ENCODE data around the gene RPTOR. TPM values are rescaled to one million over a fixed set of nuclear protein-coding genes. Genes with fewer than 3 reads are reported as not detected.

Gene RPTOR
- polyA plus RNA-seq, 1 donor from 2014 or later = 8.0 TPM

GRCh38 chr17:80822700-80823410 lies 278.2 kb downstream of the RPTOR start:
- no peak overlapping the region for H3K4me3 ChIP-seq (ENCODE audit: low read length)
- no peaks in the 10 kb centered on the region for H3K27me3 ChIP-seq (ENCODE audit: insufficient read depth, low read depth, low read length)
- H3K4me2 ChIP-seq (ENCODE audit: low read length) = no peak overlapping the region
- H3K9me3 ChIP-seq (ENCODE audit: low read length) = no peaks in the 10 kb centered on the region
- no peak overlapping the region for H3K9ac ChIP-seq (ENCODE audit: low read length)
- no peaks in the 10 kb centered on the region for H3K79me2 ChIP-seq (replicated peaks; ENCODE audit: insufficient read depth, low read length)
- no peak overlapping the region for H3K27ac ChIP-seq (ENCODE audit: low read length)
- H3K9me2 ChIP-seq (ENCODE audit: insufficient read depth, low read length) = no peaks in the 10 kb centered on the region
- TF ChIP-seq POLR2AphosphoS5 (IDR thresholded peaks at IDR 0.05) = no peak
- no peak for TF ChIP-seq TAF1 (IDR thresholded peaks at IDR 0.05; ENCODE audit: low read depth)
- TF ChIP-seq CTCF (IDR thresholded peaks at IDR 0.05; ENCODE audit: poor library complexity, severe bottlenecking) = no peak
- TF ChIP-seq EZH2 (IDR thresholded peaks at IDR 0.05; ENCODE audit: borderline replicate concordance, insufficient read depth, low read length, poor library complexity, severe bottlenecking) = no peak
- no peak for TF ChIP-seq EP300 (conservative IDR thresholded peaks at IDR 0.05; ENCODE audit: poor library complexity, severe bottlenecking)
- TF ChIP-seq SMC3 (conservative IDR thresholded peaks at IDR 0.05; ENCODE audit: poor library complexity) = no peak
- TF ChIP-seq, protein P1, sequence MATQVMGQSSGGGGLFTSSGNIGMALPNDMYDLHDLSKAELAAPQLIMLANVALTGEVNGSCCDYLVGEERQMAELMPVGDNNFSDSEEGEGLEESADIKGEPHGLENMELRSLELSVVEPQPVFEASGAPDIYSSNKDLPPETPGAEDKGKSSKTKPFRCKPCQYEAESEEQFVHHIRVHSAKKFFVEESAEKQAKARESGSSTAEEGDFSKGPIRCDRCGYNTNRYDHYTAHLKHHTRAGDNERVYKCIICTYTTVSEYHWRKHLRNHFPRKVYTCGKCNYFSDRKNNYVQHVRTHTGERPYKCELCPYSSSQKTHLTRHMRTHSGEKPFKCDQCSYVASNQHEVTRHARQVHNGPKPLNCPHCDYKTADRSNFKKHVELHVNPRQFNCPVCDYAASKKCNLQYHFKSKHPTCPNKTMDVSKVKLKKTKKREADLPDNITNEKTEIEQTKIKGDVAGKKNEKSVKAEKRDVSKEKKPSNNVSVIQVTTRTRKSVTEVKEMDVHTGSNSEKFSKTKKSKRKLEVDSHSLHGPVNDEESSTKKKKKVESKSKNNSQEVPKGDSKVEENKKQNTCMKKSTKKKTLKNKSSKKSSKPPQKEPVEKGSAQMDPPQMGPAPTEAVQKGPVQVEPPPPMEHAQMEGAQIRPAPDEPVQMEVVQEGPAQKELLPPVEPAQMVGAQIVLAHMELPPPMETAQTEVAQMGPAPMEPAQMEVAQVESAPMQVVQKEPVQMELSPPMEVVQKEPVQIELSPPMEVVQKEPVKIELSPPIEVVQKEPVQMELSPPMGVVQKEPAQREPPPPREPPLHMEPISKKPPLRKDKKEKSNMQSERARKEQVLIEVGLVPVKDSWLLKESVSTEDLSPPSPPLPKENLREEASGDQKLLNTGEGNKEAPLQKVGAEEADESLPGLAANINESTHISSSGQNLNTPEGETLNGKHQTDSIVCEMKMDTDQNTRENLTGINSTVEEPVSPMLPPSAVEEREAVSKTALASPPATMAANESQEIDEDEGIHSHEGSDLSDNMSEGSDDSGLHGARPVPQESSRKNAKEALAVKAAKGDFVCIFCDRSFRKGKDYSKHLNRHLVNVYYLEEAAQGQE (IDR thresholded peaks at IDR 0.05; ENCODE audit: borderline replicate concordance) = no peak
- no peak for TF ChIP-seq RAD21 (conservative IDR thresholded peaks at IDR 0.05)
- no peak for TF ChIP-seq MXI1 (conservative IDR thresholded peaks at IDR 0.05; ENCODE audit: poor library complexity, severe bottlenecking)
- no peaks in the 10 kb centered on the region for H4K20me1 ChIP-seq (ENCODE audit: insufficient read depth)
- no peak overlapping the region for H2AFZ ChIP-seq (ENCODE audit: low read depth, low read length)
- no peaks in the 10 kb centered on the region for H3K36me3 ChIP-seq (ENCODE audit: insufficient read depth, low read length)
- no peaks in the 10 kb centered on the region for H3F3A ChIP-seq (ENCODE audit: insufficient read depth, low read length, poor library complexity, severe bottlenecking)

DNA sequence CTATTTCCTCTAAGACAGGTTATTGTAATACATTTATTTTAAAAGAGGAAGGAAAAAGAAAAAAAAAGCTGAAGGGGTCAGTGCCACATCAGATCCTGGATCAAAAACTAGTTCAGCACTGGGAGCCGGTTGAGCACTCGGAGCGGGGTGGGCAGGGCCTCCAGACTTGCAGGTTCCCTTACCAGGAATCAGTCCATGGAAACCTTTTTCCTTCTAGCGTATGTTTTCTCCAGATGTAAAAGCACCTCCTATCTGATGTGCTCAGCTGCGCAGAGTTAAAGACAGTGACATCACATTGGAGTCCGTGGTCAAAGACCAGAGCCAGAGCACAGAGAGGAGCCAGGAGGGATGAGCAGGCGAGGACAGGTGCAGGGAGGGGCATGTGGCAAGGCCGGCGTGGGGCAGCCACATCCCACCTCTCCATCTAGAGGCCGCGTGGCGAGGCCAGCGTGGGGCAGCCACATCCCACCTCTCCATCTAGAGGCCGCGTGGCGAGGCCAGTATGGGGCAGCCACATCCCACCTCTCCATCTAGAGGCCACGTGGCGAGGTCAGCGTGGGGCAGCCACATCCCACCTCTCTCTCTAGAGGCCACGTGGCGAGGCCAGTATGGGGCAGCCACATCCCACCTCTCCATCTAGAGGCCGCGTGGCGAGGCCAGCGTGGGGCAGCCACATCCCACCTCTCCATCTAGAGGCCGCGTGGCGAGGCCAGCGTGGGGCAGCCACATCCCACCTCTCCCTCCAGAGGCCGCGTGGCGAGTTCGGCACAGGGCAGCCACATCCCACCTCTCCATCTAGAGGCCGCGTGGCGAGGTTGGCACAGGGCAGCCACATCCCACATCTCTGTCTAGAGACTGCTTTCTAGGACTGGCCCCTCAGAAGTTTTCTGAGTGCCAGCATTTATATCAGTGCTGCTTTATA lies 280.2 kb downstream of the RPTOR start:
- no peak overlapping the region for H3K9ac ChIP-seq (ENCODE audit: low read length)
- H3K4me2 ChIP-seq (ENCODE audit: low read length) = no peak overlapping the region
- H3K27ac ChIP-seq (ENCODE audit: low read length) = no peak overlapping the region
- H3F3A ChIP-seq (ENCODE audit: insufficient read depth, low read length, poor library complexity, severe bottlenecking) = no peaks in the 10 kb centered on the region
- no peaks in the 10 kb centered on the region for H3K9me2 ChIP-seq (ENCODE audit: insufficient read depth, low read length)
- no peak for TF ChIP-seq SMC3 (conservative IDR thresholded peaks at IDR 0.05; ENCODE audit: poor library complexity)
- TF ChIP-seq MXI1 (conservative IDR thresholded peaks at IDR 0.05; ENCODE audit: poor library complexity, severe bottlenecking) = no peak
- TF ChIP-seq, protein P1 (IDR thresholded peaks at IDR 0.05; ENCODE audit: borderline replicate concordance) = no peak
- no peak for TF ChIP-seq TAF1 (IDR thresholded peaks at IDR 0.05; ENCODE audit: low read depth)
- TF ChIP-seq CTCF (IDR thresholded peaks at IDR 0.05; ENCODE audit: poor library complexity, severe bottlenecking) = no peak
- no peak for TF ChIP-seq EZH2 (IDR thresholded peaks at IDR 0.05; ENCODE audit: borderline replicate concordance, insufficient read depth, low read length, poor library complexity, severe bottlenecking)
- TF ChIP-seq EP300 (conservative IDR thresholded peaks at IDR 0.05; ENCODE audit: poor library complexity, severe bottlenecking) = no peak
- TF ChIP-seq POLR2AphosphoS5 (IDR thresholded peaks at IDR 0.05) = no peak
- no peak for TF ChIP-seq RAD21 (conservative IDR thresholded peaks at IDR 0.05)
- H3K9me3 ChIP-seq (ENCODE audit: low read length) = no peaks in the 10 kb centered on the region
- no peaks in the 10 kb centered on the region for H3K79me2 ChIP-seq (replicated peaks; ENCODE audit: insufficient read depth, low read length)
- H3K36me3 ChIP-seq (ENCODE audit: insufficient read depth, low read length) = no peaks in the 10 kb centered on the region
- H3K4me3 ChIP-seq (ENCODE audit: low read length) = no peak overlapping the region
- no peaks in the 10 kb centered on the region for H4K20me1 ChIP-seq (ENCODE audit: insufficient read depth)
- H3K27me3 ChIP-seq (ENCODE audit: insufficient read depth, low read depth, low read length) = no peaks in the 10 kb centered on the region
- H2AFZ ChIP-seq (ENCODE audit: low read depth, low read length) = no peak overlapping the region
